RWPE1 (cell line): Measurements from ENCODE around the gene ANAPC2.

Source experiments
- CTCF ChIA-PET: fragments of 350-600 bp; sonication (Branson Sonifier 250); formaldehyde crosslinking; extraction: SDS; loops from one replicate; lab custom pipeline; 2021; lab: Yijun Ruan, JAX
- POLR2A ChIA-PET: fragments of 400-600 bp; formaldehyde crosslinking; extraction: SDS; loops from one replicate; lab custom pipeline; 2020; ENCODE audit warnings: antibody characterized with exemption; ENCODE audit not compliant: low non-redundant PET; lab: Yijun Ruan, JAX
- DNase-seq: peaks from one replicate; pipeline ENCODE4 v3.0.0; 2012; ENCODE audit warnings: low spot score
- H3K27ac ChIP-seq: fragments of 450-650 bp; 2 replicates; pipeline ENCODE4 v1.5.1; 2017
- CTCF ChIP-seq: fragments of 450-650 bp; conservative IDR thresholded peaks from 2 replicates; pipeline ENCODE4 v1.5.1; 2017; ENCODE audit warnings: low read depth, mild to moderate bottlenecking

ANAPC2 gene

DNA sequence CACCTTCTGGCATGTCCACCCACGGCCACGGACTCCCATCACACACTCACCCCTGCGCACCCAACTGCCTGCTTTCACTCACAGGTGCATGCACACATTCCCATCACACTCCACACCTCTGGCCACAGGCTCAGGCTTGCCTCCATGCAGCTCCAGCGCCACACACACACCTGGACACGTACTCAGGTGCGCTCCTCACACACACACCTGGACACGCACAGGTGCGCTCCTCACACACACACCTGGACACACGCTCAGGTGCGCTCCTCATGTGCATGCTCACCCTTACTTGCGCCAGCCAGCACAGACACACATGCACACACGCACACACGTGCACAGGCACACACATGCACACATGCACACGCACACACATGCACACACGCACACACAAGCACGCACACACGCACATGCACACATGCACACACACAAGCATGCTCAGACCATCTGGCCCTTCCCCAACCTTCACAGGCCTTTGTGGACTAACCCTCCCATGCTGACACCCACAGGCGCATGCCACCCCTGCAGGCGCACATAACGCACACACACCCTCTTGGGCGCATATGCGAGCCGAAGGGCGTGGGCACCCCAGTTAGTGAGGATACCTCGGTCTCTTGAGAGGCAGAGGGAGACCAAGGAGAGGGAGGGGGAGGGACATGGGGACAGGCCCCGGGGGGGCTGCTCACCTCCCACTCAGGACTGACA lies 41.1 kb downstream of the ANAPC2 start:
- POLR2A ChIA-PET: no interaction called here
- CTCF ChIA-PET: no interaction called here
- no peak for TF ChIP-seq CTCF
- no peak overlapping the region for H3K27ac ChIP-seq
- DNase-seq: no peak

DNA sequence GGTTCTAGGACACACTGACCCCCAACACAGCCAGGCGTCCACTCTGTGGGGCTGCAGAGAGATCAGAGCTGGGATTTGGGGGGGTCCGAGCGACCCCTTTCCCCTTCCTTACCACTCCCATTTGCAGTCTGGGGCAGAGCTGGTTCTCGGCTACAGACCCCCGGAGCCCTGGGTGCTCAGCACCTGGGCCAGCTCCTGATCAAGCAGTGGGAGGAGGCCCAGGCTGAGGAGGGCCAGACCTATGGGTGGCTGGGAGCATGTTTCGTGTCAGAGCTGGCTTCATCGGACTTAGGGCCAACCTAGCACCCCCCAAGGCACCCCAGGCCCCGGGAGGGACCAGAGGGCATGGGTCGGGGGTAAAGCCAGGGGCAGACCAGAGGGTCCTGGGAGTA lies 41.8 kb downstream of the ANAPC2 start:
- H3K27ac ChIP-seq: no peak overlapping the region
- TF ChIP-seq CTCF: no peak
- CTCF ChIA-PET: interaction anchor here (1.2 kb wide), 1 partner anchor 30 kb away, joined by 3 read pairs; no protein-coding TSS in a partner anchor
- no peak for DNase-seq
- POLR2A ChIA-PET: no interaction called here

DNA sequence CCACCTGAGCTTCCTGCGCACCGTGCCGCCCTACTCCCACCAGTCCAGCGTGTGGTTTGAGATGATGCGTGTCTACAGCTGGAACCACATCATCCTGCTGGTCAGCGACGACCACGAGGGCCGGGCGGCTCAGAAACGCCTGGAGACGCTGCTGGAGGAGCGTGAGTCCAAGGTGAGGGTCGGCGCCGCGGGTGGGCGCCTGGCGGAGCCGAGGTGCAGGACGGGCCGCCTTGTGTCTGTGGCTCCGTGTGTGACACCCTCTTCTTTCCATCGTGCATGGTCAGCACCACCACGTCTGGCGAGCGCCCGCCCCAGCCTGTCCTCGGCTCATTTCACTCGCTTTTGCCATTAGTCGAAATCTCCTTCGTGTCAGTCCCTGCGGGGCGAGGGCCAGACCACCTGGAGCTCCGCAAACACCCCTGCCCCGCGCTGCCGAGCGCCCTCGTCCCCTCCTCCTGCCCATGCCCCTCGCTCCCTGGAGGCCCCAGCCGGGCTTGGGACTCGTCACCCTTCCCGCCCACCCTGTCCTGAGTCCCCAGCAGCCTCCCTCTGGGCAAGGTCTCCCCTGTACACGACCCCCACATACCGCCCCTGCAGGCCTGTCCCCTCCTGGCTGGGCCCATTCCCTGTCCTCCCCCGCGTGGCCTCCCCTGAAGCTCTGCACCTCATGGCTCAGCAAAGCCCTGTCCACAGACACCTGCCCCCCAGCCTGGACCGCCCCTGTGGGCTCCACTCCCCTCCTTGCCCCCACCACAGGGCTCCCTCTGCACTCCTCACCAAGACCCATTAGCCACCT lies 42.4 kb downstream of the ANAPC2 start:
- ChIA-PET POLR2A (no interaction called here), CTCF (interaction anchor here (1.2 kb wide), 1 partner anchor 31 kb away, joined by 3 read pairs; no protein-coding TSS in a partner anchor)
- no peak overlapping the region for H3K27ac ChIP-seq
- DNase-seq: no peak
- no peak for TF ChIP-seq CTCF

DNA sequence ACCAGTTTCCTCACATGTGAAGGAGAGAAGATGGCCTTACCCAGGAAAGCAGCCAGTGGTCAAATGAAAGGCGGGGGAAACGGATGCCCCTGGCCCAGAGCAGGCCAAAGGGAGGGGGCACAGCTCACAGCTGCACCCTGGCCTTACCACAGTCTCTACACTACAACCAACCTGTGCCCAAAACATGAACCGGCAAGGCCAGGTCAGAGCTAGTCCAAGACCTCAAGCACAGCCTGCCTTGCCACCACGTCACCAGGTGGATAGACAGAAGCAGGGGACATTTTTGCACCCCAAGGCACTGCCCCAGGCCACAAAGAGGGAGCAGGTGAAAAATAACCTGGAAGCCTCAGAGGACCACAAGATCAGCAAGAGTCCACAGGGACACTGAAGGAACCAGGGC lies 44.9 kb downstream of the ANAPC2 start:
- ChIA-PET CTCF (interaction anchor here (1.3 kb wide), 1 partner anchor 93 kb away, joined by 3 read pairs; no protein-coding TSS in a partner anchor), POLR2A (no interaction called here)
- DNase-seq: no peak
- no peak overlapping the region for H3K27ac ChIP-seq
- TF ChIP-seq CTCF: no peak

DNA sequence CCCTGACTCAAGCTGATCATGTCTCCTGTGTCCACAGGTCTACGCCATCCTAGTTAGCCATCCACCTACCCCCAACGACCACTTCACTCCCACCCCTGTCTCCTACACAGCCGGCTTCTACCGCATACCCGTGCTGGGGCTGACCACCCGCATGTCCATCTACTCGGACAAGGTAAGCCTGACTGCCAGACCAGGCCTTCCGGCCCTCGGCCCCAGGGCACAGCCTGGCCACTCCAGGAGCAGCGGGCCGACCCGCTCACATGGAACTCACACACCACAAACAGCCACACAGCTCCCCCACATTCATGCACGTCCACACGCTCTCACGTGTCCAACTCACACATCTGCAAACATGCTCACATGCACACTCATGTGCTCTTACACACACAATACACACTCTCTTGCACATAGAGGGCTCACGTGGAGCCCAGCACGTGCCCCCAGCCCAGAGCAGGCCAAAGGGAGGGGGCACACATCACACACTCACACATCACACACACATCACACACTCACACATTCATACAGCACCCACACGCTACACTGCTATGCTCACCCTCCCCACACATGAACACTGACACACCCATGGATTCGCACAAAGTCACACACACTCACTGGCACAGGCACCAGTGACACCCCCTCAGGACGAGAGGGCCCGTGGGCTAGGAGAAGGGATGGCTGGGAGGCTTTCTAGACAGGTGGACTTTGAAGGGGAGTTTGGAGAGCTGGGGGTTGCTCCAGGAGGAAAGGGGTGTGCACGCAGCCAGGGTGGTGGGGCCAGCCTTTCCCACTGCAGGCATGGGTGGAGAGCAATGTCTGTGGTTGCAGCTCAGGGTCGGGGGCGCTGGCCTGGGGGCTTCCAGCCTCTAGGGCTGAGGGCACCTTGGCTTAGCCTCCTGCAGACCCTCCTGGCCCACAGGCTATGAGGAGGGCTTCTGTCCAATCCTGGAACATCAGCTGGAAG lies 46.1 kb downstream of the ANAPC2 start:
- H3K27ac ChIP-seq: no peak overlapping the region
- TF ChIP-seq CTCF: no peak
- ChIA-PET CTCF (no interaction called here), POLR2A (no interaction called here)
- DNase-seq: no peak
